ENCODE data around the gene CFAP45.

Gene CFAP45

DNA sequence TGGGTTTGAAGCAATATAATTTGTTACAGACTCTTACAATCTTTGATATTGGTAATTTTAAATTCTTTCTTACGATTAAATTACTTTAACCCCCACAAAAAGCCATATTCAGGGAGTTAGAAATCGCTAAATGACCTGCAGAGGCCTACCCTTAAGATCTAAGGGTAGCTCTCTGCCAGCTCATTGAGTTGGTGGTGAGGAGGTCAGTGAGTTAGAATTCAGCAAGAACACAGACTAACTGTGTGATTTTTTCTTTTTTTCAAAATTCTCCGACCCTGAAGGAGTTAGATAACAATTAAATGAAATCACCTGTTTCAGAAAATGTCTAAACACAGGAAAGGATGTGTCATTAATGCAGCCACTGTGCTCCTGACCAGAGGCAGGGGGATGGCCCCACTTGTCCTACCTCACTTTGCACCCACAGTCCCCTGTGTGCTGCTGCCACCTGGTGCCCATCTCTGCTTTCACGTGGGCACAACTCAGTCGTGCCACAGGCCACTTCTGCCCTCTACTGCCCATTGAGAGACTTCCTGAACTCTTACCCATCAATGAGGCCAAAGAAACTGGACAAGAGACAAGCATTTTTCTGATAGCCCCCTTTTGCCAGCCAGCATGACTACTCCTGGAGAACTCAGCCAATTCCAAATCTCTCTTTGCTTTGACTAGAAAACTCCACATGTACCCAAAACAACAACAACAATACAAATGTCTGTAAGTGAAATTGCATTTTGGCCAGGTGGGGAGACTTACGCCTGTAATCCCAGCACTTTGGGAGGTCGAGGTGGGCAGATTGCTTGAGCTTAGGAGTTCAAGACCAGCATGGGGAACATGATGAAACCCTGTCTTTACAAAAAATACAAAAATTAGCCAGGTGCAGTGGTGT, 8.4 kb downstream of the CFAP45 start:
- Mint-ChIP-seq H3K27ac (peak overlapping the region; percentile 46), H3K4me1 (ENCODE audit: low read depth) (peaks cover 8% of the 10 kb centered on the region), H3K9me3 (no peaks in the 10 kb centered on the region), H3K4me3 (no peak overlapping the region), H3K36me3 (ENCODE audit: low read depth) (no peaks in the 10 kb centered on the region), H3K27me3 (ENCODE audit: low read depth) (peaks cover 21% of the 10 kb centered on the region)

DNA sequence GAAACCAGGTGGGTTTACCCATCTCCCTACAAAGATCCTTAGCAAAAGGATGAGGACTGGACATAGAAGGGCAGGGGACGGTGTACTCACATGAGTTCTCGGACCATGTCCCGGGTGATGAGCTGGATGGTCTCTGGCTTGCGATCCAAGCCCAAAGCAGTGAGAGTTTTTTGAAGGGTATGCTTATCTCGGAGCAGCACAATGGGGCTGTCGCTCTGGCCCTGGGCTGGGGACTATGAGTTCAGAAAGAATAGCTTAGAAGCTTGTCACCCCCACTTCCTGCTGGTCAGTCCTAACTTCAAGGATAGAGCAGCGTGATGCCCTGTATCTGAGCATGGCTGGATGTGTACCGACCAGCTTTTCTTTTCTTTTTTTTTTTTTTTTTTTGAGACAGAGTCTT, 9.6 kb downstream of the CFAP45 start:
- Mint-ChIP-seq H3K27me3 (ENCODE audit: low read depth) (peaks cover 19% of the 10 kb centered on the region), H3K27ac (no peak overlapping the region), H3K4me3 (no peak overlapping the region), H3K36me3 (ENCODE audit: low read depth) (no peaks in the 10 kb centered on the region), H3K9me3 (no peaks in the 10 kb centered on the region), H3K4me1 (ENCODE audit: low read depth) (peaks cover 8% of the 10 kb centered on the region)

GRCh38 chr1:159889821-159890252, 10.1 kb downstream of the CFAP45 start:
- Mint-ChIP-seq H3K27me3 (ENCODE audit: low read depth) (peaks cover 14% of the 10 kb centered on the region), H3K36me3 (ENCODE audit: low read depth) (no peaks in the 10 kb centered on the region), H3K4me1 (ENCODE audit: low read depth) (peaks cover 8% of the 10 kb centered on the region), H3K27ac (no peak overlapping the region), H3K9me3 (no peaks in the 10 kb centered on the region), H3K4me3 (no peak overlapping the region)

- H3K9me3 Mint-ChIP-seq: no peaks in the 10 kb centered on the region
- H3K27ac Mint-ChIP-seq: no peak overlapping the region
- peaks cover 14% of the 10 kb centered on the region for H3K27me3 Mint-ChIP-seq (ENCODE audit: low read depth)
- H3K4me3 Mint-ChIP-seq: no peak overlapping the region
- H3K36me3 Mint-ChIP-seq (ENCODE audit: low read depth): no peaks in the 10 kb centered on the region
- H3K4me1 Mint-ChIP-seq (ENCODE audit: low read depth): peaks cover 8% of the 10 kb centered on the region
These were observed 10.8 kb downstream of the CFAP45 start for GRCh38 chr1:159889202-159889601.

- no peaks in the 10 kb centered on the region for H3K9me3 Mint-ChIP-seq
- no peak overlapping the region for H3K4me3 Mint-ChIP-seq
- H3K27me3 Mint-ChIP-seq (ENCODE audit: low read depth): peaks cover 10% of the 10 kb centered on the region
- no peak overlapping the region for H3K27ac Mint-ChIP-seq
- no peaks in the 10 kb centered on the region for H3K36me3 Mint-ChIP-seq (ENCODE audit: low read depth)
- no peaks in the 10 kb centered on the region for H3K4me1 Mint-ChIP-seq (ENCODE audit: low read depth)
These were observed 15.7 kb downstream of the CFAP45 start for GRCh38 chr1:159884296-159884695.

DNA sequence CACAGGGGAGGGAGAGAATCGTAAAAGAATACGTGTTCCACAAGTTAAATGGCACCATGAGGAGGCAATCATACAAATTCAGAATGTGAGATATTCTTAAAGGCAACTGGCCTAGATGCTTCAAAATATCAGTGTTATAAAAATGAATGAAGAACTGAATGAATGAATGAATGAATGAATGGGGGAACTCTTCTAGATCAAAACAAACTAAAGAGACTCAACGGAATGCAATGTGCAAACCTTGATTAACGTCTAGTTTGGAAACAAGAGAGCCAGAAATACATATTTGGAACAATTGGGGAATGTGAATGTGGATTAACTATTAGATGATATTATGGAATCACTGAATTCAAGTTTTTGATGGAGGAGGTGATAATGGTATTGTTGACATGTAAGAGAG, 16.8 kb downstream of the CFAP45 start:
- Mint-ChIP-seq H3K27ac (no peak overlapping the region), H3K36me3 (ENCODE audit: low read depth) (no peaks in the 10 kb centered on the region), H3K27me3 (ENCODE audit: low read depth) (peaks cover 12% of the 10 kb centered on the region), H3K9me3 (no peaks in the 10 kb centered on the region), H3K4me1 (ENCODE audit: low read depth) (no peaks in the 10 kb centered on the region), H3K4me3 (no peak overlapping the region)

GRCh38 chr1:159882527-159882862, 17.5 kb downstream of the CFAP45 start:
- Mint-ChIP-seq H3K9me3 (no peaks in the 10 kb centered on the region), H3K27me3 (ENCODE audit: low read depth) (peaks cover 10% of the 10 kb centered on the region), H3K27ac (no peak overlapping the region), H3K4me3 (no peak overlapping the region), H3K4me1 (ENCODE audit: low read depth) (no peaks in the 10 kb centered on the region), H3K36me3 (ENCODE audit: low read depth) (no peaks in the 10 kb centered on the region)

DNA sequence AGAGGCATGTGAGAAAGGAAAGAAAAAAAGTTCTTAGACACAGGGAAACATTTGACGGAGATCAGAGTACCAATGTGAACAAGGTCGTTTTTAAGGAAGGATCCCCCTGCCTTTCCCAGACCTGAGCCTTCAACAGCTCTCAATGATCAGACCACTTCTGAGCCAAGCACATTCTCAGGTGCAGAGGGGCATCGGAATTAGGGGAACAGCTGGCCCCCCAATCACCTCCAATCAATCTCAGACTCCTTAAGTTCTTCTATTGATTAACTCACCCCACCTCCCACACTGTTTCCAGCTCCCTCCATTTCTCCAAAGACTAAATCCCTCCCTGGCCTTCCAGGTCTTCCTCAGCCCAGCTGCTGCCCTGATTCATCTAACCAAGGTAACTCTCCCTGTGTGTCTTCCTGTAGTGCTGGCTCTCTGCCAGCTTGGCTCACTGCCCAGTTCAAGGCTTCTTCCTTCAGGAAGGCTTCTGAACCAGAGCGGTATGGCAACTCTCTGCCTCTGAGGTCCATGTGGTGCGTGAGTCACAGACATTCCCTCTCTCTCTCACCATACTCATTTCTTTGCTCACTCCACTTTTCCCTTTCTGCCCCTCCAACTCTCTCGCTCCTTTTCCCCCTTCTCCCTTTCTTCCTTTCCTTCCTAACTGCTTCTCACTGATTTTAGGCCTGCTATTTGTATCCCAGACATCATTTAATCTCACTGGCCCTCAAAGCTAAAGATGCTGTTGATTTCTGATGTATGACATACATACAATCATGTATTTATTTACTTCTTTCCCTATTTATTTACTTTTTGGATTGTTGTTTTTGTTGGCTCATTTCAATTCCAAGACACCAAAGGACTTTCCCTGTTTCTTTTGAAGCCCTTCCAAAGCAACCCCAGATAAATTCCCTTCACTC, 18.1 kb downstream of the CFAP45 start:
- no peaks in the 10 kb centered on the region for H3K36me3 Mint-ChIP-seq (ENCODE audit: low read depth)
- no peak overlapping the region for H3K27ac Mint-ChIP-seq
- peaks cover 10% of the 10 kb centered on the region for H3K27me3 Mint-ChIP-seq (ENCODE audit: low read depth)
- no peak overlapping the region for H3K4me3 Mint-ChIP-seq
- no peaks in the 10 kb centered on the region for H3K4me1 Mint-ChIP-seq (ENCODE audit: low read depth)
- no peaks in the 10 kb centered on the region for H3K9me3 Mint-ChIP-seq

GRCh38 chr1:159880430-159880829, 19.5 kb downstream of the CFAP45 start:
- Mint-ChIP-seq H3K27me3 (ENCODE audit: low read depth) (peaks cover 20% of the 10 kb centered on the region), H3K36me3 (ENCODE audit: low read depth) (no peaks in the 10 kb centered on the region), H3K4me1 (ENCODE audit: low read depth) (peaks cover 2% of the 10 kb centered on the region), H3K9me3 (no peaks in the 10 kb centered on the region), H3K27ac (no peak overlapping the region), H3K4me3 (no peak overlapping the region)

- peaks cover 21% of the 10 kb centered on the region for H3K27me3 Mint-ChIP-seq (ENCODE audit: low read depth)
- H3K27ac Mint-ChIP-seq: no peak overlapping the region
- peaks cover 2% of the 10 kb centered on the region for H3K4me1 Mint-ChIP-seq (ENCODE audit: low read depth)
- no peaks in the 10 kb centered on the region for H3K36me3 Mint-ChIP-seq (ENCODE audit: low read depth)
- H3K4me3 Mint-ChIP-seq: no peak overlapping the region
- H3K9me3 Mint-ChIP-seq: no peaks in the 10 kb centered on the region
These were observed 20.0 kb downstream of the CFAP45 start for GRCh38 chr1:159879977-159880376.

- Mint-ChIP-seq H3K9me3 (no peaks in the 10 kb centered on the region), H3K27me3 (ENCODE audit: low read depth) (peaks cover 15% of the 10 kb centered on the region), H3K27ac (no peak overlapping the region), H3K4me1 (ENCODE audit: low read depth) (peaks cover 2% of the 10 kb centered on the region), H3K36me3 (ENCODE audit: low read depth) (no peaks in the 10 kb centered on the region), H3K4me3 (no peak overlapping the region)
These were observed 20.8 kb downstream of the CFAP45 start for GRCh38 chr1:159879136-159879535.

DNA sequence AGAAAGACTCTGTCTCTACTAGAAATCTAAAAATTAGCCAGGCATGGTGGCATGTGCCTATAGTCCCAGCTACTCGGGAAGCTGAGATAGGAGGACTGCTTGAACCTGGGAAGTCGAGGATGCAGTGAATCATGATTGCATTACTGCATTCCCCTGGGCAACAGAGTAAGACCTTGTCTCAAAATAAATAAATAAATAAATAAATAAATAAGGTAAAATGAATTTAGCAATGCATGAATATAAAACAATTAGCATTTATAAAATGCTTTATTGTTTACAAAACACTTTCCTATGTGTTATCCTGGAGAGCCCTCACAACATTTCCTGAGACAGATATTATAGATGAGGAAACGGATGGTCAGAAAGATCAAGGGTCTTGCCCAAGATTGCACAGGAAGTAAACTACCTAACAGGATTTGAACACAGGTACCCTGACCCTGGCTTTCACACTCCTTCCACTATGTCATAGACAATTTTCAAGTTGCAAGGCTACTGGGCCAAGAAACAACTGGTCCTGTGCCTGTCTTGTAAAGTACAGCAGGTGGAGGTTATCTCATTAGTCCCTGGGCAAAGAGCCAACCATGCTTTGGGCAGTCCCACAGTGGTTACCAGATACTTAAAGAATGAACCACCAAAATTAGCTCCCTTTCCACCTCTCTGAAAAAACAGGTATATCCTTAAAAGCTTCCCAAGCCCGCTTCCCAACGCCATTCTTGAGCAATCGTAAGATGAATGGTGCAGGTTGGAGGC, 22.1 kb downstream of the CFAP45 start:
- Mint-ChIP-seq H3K27me3 (ENCODE audit: low read depth) (peaks cover 15% of the 10 kb centered on the region), H3K4me1 (ENCODE audit: low read depth) (peaks cover 2% of the 10 kb centered on the region), H3K4me3 (no peak overlapping the region), H3K27ac (no peak overlapping the region), H3K9me3 (no peaks in the 10 kb centered on the region), H3K36me3 (ENCODE audit: low read depth) (no peaks in the 10 kb centered on the region)

- H3K4me3 Mint-ChIP-seq: no peak overlapping the region
- H3K9me3 Mint-ChIP-seq: no peaks in the 10 kb centered on the region
- H3K36me3 Mint-ChIP-seq (ENCODE audit: low read depth): no peaks in the 10 kb centered on the region
- no peak overlapping the region for H3K27ac Mint-ChIP-seq
- H3K4me1 Mint-ChIP-seq (ENCODE audit: low read depth): peaks cover 4% of the 10 kb centered on the region
- peaks cover 14% of the 10 kb centered on the region for H3K27me3 Mint-ChIP-seq (ENCODE audit: low read depth)
These were observed 26.3 kb downstream of the CFAP45 start for GRCh38 chr1:159873530-159874143.

DNA sequence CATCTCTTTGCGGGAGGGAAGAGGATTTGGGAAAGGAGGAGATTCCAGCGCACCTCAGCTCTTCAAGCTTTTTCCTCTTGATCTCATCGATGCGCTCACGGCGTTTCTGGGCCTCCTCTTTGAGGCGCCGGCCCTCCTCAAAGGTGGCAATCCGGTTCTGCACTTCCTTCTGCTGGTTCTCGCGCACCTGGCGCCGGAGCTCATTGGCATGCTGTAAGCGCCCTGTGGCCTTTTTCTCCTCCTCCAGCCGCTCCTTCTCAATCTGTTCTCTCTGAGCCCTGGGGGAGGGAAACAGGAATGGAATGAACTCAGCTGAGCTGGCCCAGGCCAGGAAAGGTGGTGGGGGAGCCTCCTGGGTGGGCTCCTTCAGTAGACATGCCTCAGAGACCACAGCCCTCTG, 27.1 kb downstream of the CFAP45 start:
- H3K9me3 Mint-ChIP-seq: no peaks in the 10 kb centered on the region
- H3K4me3 Mint-ChIP-seq: no peak overlapping the region
- H3K27ac Mint-ChIP-seq: no peak overlapping the region
- peaks cover 14% of the 10 kb centered on the region for H3K27me3 Mint-ChIP-seq (ENCODE audit: low read depth)
- H3K36me3 Mint-ChIP-seq (ENCODE audit: low read depth): no peaks in the 10 kb centered on the region
- H3K4me1 Mint-ChIP-seq (ENCODE audit: low read depth): peaks cover 4% of the 10 kb centered on the region
